ENCODE data around the gene LDLRAD2. TPM values are rescaled to one million over a fixed set of nuclear protein-coding genes. Genes with fewer than 3 reads are reported as not detected.

Gene LDLRAD2
- total RNA-seq, 2 donors from 2014 or later: not detected

DNA sequence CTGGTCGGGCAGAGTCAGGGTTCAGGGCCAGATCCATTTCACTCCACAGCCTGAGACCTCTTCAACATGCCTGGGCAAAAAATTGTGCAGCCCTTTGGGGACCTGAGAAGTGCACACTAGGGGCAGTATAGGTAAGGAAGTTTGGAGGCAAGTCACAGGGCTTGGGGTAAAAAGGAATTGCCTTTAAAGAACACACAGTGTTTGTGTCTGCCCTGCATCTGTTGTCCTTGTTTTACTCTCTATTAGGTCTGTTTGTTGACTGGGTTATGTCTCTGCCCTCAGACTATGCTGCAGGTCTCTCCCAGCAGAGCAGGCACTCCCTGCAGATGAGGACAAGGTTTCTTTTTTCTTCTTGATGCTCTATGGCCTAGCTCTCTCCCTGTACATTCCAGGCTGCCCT lies 22.0 kb downstream of the LDLRAD2 start:
- no peak for ATAC-seq
- H3K9me3 ChIP-seq (ENCODE audit: control insufficient read depth, low read length, poor library complexity, severe bottlenecking): no peaks in the 10 kb centered on the region
- Mint-ChIP-seq H3K4me1 (no peaks in the 10 kb centered on the region), H3K27ac (no peak overlapping the region), H3K4me3 (no peak overlapping the region), H3K27me3 (no peaks in the 10 kb centered on the region), H3K36me3 (ENCODE audit: low read depth) (no peaks in the 10 kb centered on the region)
- no peak for DNase-seq

GRCh38 chr1:21834666-21835065 lies 22.6 kb downstream of the LDLRAD2 start:
- Mint-ChIP-seq H3K27me3 (no peaks in the 10 kb centered on the region), H3K36me3 (ENCODE audit: low read depth) (no peaks in the 10 kb centered on the region), H3K4me1 (no peaks in the 10 kb centered on the region), H3K27ac (no peak overlapping the region), H3K4me3 (no peak overlapping the region)
- ATAC-seq (no peak), DNase-seq (no peak)
- no peaks in the 10 kb centered on the region for H3K9me3 ChIP-seq (ENCODE audit: control insufficient read depth, low read length, poor library complexity, severe bottlenecking)

DNA sequence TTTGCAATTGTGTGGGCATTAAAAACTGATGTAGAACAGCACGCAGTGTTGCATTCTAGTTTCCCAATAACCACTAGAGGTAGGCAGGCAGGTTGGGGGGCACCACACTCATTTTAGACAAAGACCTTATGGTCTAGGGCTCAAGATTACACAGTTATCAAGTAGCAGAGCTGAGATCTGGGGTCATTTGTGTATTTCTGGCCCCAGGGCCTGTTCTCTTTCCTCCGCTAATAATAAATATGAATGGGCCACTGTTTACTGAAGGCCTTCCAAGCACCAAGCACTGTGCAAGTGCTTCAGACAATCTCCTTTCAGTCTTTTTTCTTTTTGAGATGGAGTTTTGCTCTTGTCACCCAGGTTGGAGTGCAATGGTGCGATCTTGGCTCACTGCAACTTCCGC lies 23.9 kb downstream of the LDLRAD2 start:
- no peaks in the 10 kb centered on the region for H3K27me3 Mint-ChIP-seq
- no peaks in the 10 kb centered on the region for H3K4me1 Mint-ChIP-seq
- no peaks in the 10 kb centered on the region for H3K36me3 Mint-ChIP-seq (ENCODE audit: low read depth)
- no peaks in the 10 kb centered on the region for H3K9me3 ChIP-seq (ENCODE audit: control insufficient read depth, low read length, poor library complexity, severe bottlenecking)
- DNase-seq (no peak), ATAC-seq (no peak)
- no peak overlapping the region for H3K27ac Mint-ChIP-seq
- H3K4me3 Mint-ChIP-seq: no peak overlapping the region

GRCh38 chr1:21836729-21837128 lies 24.7 kb downstream of the LDLRAD2 start:
- Mint-ChIP-seq H3K4me1 (no peaks in the 10 kb centered on the region), H3K36me3 (ENCODE audit: low read depth) (no peaks in the 10 kb centered on the region), H3K4me3 (no peak overlapping the region), H3K27ac (no peak overlapping the region), H3K27me3 (no peaks in the 10 kb centered on the region)
- H3K9me3 ChIP-seq (ENCODE audit: control insufficient read depth, low read length, poor library complexity, severe bottlenecking): no peaks in the 10 kb centered on the region
- DNase-seq: no peak
- no peak for ATAC-seq

DNA sequence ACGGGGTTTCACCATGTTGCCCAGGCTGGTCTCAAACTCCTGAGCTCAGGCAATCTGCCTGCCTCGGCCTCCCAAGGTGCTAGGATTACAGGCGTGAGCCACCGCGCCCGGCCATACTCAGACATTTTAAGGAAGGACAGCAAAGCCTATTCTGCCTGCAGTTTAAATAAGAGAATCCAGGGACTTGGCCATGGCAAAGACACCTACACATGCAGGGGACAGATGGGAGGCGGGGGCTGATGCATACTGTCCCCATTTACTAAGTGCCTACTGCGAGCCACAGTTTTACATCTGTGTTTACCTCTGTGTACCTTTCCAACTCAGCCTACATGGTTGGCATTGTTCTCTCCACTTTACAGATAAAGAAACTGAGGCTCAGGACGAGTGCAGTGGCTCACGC lies 25.4 kb downstream of the LDLRAD2 start:
- no peak for ATAC-seq
- no peaks in the 10 kb centered on the region for H3K27me3 Mint-ChIP-seq

GRCh38 chr1:21838359-21839157 lies 26.5 kb downstream of the LDLRAD2 start:
- H3K9me3 ChIP-seq (ENCODE audit: control insufficient read depth, low read length, poor library complexity, severe bottlenecking): no peaks in the 10 kb centered on the region
- Mint-ChIP-seq H3K4me1 (no peaks in the 10 kb centered on the region), H3K36me3 (ENCODE audit: low read depth) (no peaks in the 10 kb centered on the region), H3K27me3 (no peaks in the 10 kb centered on the region), H3K27ac (no peak overlapping the region), H3K4me3 (no peak overlapping the region)
- no peak for DNase-seq
- no peak for ATAC-seq

More for the DNA sequence above, 25.4 kb downstream of the LDLRAD2 start:
- Mint-ChIP-seq H3K36me3 (ENCODE audit: low read depth) (no peaks in the 10 kb centered on the region), H3K4me1 (no peaks in the 10 kb centered on the region), H3K27ac (no peak overlapping the region), H3K4me3 (no peak overlapping the region)
- DNase-seq: no peak
- H3K9me3 ChIP-seq (ENCODE audit: control insufficient read depth, low read length, poor library complexity, severe bottlenecking): no peaks in the 10 kb centered on the region

- ATAC-seq (no peak), DNase-seq (no peak)
- no peaks in the 10 kb centered on the region for H3K27me3 Mint-ChIP-seq
- H3K27ac Mint-ChIP-seq: no peak overlapping the region
- no peaks in the 10 kb centered on the region for H3K9me3 ChIP-seq (ENCODE audit: control insufficient read depth, low read length, poor library complexity, severe bottlenecking)
- no peaks in the 10 kb centered on the region for H3K36me3 Mint-ChIP-seq (ENCODE audit: low read depth)
- no peak overlapping the region for H3K4me3 Mint-ChIP-seq
- H3K4me1 Mint-ChIP-seq: no peaks in the 10 kb centered on the region
Observed at GRCh38 chr1:21839337-21840037, 27.4 kb downstream of the LDLRAD2 start.

DNA sequence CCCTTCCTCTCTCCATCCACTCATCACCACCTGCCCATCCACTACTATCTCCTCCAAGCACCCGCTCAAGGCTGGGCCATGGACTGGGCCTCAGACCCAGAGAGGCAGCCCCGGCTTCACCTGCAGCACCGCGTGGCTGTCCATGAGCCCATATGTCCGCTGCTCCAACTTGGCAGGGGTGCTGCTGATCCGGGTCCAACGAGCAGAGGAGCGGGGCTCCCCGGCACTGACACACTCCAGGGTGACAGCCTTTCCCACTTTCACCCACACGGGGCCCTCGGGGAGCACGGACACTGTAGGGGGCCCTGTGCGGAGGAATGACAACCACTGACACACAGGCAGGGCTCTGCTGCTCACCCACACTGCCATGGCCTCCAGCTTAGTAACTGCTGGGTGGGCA lies 28.9 kb downstream of the LDLRAD2 start:
- Mint-ChIP-seq H3K4me3 (no peak overlapping the region), H3K27ac (no peak overlapping the region), H3K4me1 (no peaks in the 10 kb centered on the region), H3K27me3 (no peaks in the 10 kb centered on the region), H3K36me3 (ENCODE audit: low read depth) (no peaks in the 10 kb centered on the region)
- ATAC-seq: no peak
- H3K9me3 ChIP-seq (ENCODE audit: control insufficient read depth, low read length, poor library complexity, severe bottlenecking): no peaks in the 10 kb centered on the region
- no peak for DNase-seq

GRCh38 chr1:21841852-21842466 lies 29.9 kb downstream of the LDLRAD2 start:
- Mint-ChIP-seq H3K4me3 (no peak overlapping the region), H3K27me3 (no peaks in the 10 kb centered on the region), H3K27ac (no peak overlapping the region), H3K36me3 (ENCODE audit: low read depth) (no peaks in the 10 kb centered on the region), H3K4me1 (no peaks in the 10 kb centered on the region)
- ATAC-seq (no peak), DNase-seq (no peak)
- no peaks in the 10 kb centered on the region for H3K9me3 ChIP-seq (ENCODE audit: control insufficient read depth, low read length, poor library complexity, severe bottlenecking)

DNA sequence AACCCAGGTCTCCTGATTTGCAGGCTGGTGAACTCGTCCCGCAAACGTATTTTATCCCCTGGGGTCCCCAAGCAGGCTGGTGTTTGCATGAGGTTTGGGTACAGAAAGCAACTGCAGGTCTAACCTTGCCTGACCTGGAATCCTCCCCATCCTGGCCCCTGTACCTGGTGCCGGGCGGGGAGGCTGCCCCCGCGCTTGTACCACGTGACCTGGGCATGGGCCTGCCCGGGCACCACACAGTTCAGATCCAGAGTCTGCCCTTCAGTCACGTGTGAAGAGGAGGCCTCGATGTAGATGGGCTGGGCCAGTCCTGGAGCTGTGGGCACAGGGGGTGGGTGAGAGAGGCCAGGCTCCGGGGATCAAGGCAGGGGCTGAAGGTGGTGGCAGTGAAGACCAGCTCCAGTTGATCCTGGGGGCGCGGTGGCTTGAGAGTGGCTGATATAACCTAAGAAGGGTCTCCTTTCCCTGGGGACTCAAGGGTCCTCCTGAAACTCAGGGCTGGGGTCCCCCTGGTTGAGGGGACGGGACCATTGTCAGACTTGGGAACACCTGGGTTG lies 30.6 kb downstream of the LDLRAD2 start:
- H3K4me3 Mint-ChIP-seq: no peak overlapping the region
- H3K27ac Mint-ChIP-seq: no peak overlapping the region
- no peaks in the 10 kb centered on the region for H3K27me3 Mint-ChIP-seq
- H3K4me1 Mint-ChIP-seq: no peaks in the 10 kb centered on the region
- H3K9me3 ChIP-seq (ENCODE audit: control insufficient read depth, low read length, poor library complexity, severe bottlenecking): no peaks in the 10 kb centered on the region
- DNase-seq: no peak
- H3K36me3 Mint-ChIP-seq (ENCODE audit: low read depth): no peaks in the 10 kb centered on the region
- ATAC-seq: no peak

DNA sequence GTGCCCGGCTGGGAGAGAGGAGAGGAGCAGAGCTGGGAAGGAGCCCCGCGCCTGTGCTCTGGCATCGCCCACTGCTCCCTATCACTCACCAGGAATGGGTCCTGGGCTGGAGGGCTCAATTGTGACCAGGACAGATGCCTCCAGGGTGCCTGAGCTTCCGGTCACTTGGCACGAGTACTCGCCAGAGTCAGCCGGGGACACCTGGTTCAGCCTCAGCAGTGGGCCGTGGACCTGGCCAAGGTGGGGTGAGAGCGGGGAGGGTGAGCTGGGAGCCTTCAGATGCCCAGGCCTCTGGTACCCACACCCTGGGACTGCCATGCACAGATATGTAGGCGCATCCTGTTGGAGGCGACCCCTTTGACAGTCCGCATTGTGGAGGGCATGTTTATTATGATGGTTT lies 31.1 kb downstream of the LDLRAD2 start:
- Mint-ChIP-seq H3K36me3 (ENCODE audit: low read depth) (no peaks in the 10 kb centered on the region), H3K27ac (no peak overlapping the region), H3K4me1 (no peaks in the 10 kb centered on the region), H3K27me3 (no peaks in the 10 kb centered on the region), H3K4me3 (no peak overlapping the region)
- H3K9me3 ChIP-seq (ENCODE audit: control insufficient read depth, low read length, poor library complexity, severe bottlenecking): no peaks in the 10 kb centered on the region
- ATAC-seq: no peak
- DNase-seq: no peak

DNA sequence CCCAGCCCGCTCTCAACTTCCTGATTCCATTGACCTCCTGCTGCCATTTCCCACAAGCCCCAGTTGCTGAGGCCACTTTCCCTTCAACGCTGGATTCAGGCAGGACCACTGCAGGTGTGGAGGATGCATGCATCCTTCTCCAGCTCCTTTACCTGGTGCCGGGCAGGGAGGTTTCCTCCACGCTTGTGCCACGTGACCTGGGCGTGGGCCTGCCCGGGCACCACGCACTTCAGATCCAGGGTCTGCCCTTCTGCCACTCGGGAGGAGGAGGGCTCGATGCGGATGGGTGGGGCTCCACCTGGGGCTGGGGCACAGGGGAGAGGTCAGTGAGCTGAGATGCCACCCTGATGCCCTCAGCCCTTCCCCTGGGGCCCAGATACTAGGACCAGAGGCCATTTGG lies 31.9 kb downstream of the LDLRAD2 start:
- Mint-ChIP-seq H3K4me3 (no peak overlapping the region), H3K4me1 (no peaks in the 10 kb centered on the region), H3K36me3 (ENCODE audit: low read depth) (no peaks in the 10 kb centered on the region), H3K27me3 (no peaks in the 10 kb centered on the region), H3K27ac (no peak overlapping the region)
- ATAC-seq (no peak), DNase-seq (no peak)
- no peaks in the 10 kb centered on the region for H3K9me3 ChIP-seq (ENCODE audit: control insufficient read depth, low read length, poor library complexity, severe bottlenecking)
